HG02588 (cell line): Measurements from ENCODE around the gene CALN1.
"Not testable (repeated sequence)": the region's sequence is repeated elsewhere in the genome, so short reads cannot be mapped to it uniquely, and the experiment has no call there.

Experiments
- ATAC-seq: cut with Tn5 transposase; IDR thresholded peaks from one replicate; pipeline ENCODE4 v1.9.1; 2021; ENCODE audit warnings: mild to moderate bottlenecking, moderate library complexity; ENCODE audit not compliant: unreplicated experiment

CALN1 gene

GRCh38 chr7:71991586-71991985 lies 420.6 kb downstream of the CALN1 start:
- no peak for ATAC-seq

GRCh38 chr7:71990138-71990462 lies 422.0 kb downstream of the CALN1 start:
- no peak for ATAC-seq

- ATAC-seq = no peak
These were observed 423.9 kb downstream of the CALN1 start for GRCh38 chr7:71988201-71988600.

GRCh38 chr7:71987200-71987767 lies 424.9 kb downstream of the CALN1 start:
- no peak for ATAC-seq

- ATAC-seq = no peak
These were observed 427.8 kb downstream of the CALN1 start for GRCh38 chr7:71984348-71984747.

GRCh38 chr7:71982851-71983250 lies 429.3 kb downstream of the CALN1 start:
- no peak for ATAC-seq

GRCh38 chr7:71976645-71977044 lies 435.5 kb downstream of the CALN1 start:
- ATAC-seq = no peak

- no peak for ATAC-seq
These were observed 437.5 kb downstream of the CALN1 start for GRCh38 chr7:71974611-71975010.

- no peak for ATAC-seq
These were observed 439.6 kb downstream of the CALN1 start for GRCh38 chr7:71972534-71972933.

- no peak for ATAC-seq
These were observed 441.4 kb downstream of the CALN1 start for GRCh38 chr7:71970725-71971124.

- ATAC-seq = no peak
These were observed 449.5 kb downstream of the CALN1 start for GRCh38 chr7:71962636-71963035.

GRCh38 chr7:71961283-71961682 lies 450.9 kb downstream of the CALN1 start:
- ATAC-seq = no peak

GRCh38 chr7:71942115-71942514 lies 470.0 kb downstream of the CALN1 start:
- ATAC-seq = no peak

- ATAC-seq = no peak
These were observed 474.2 kb downstream of the CALN1 start for GRCh38 chr7:71937840-71938371.

GRCh38 chr7:71935674-71936073 lies 476.5 kb downstream of the CALN1 start:
- no peak for ATAC-seq

GRCh38 chr7:71933426-71933825 lies 478.7 kb downstream of the CALN1 start:
- no peak for ATAC-seq

- ATAC-seq = no peak
These were observed 486.5 kb downstream of the CALN1 start for GRCh38 chr7:71925663-71926062.

GRCh38 chr7:71914204-71914603 lies 497.9 kb downstream of the CALN1 start:
- not testable (repeated sequence) for ATAC-seq

GRCh38 chr7:71912476-71912875 lies 499.7 kb downstream of the CALN1 start:
- no peak for ATAC-seq

GRCh38 chr7:71911051-71911450 lies 501.1 kb downstream of the CALN1 start:
- no peak for ATAC-seq

- ATAC-seq = no peak
These were observed 506.3 kb downstream of the CALN1 start for GRCh38 chr7:71905821-71906220.

- no peak for ATAC-seq
These were observed 507.7 kb downstream of the CALN1 start for GRCh38 chr7:71904484-71904883.

GRCh38 chr7:71900556-71900955 lies 511.6 kb downstream of the CALN1 start:
- no peak for ATAC-seq
